SK-N-SH treated with all-trans-retinoic acid at 6 μM for 48 hours (cell line): ENCODE data around the gene SMG5.

ENCODE experiments used
- ATAC-seq: fragments of 200-7000 bp; cut with Tn5 transposase; 3 replicates; pipeline ENCODE4 v1.9.1; 2020; ENCODE audit warnings: mild to moderate bottlenecking, moderate library complexity
- ARNTL ChIP-seq: fragments of 450-650 bp; formaldehyde crosslinking; IDR thresholded peaks from 2 replicates; pipeline ENCODE4 v1.5.0; 2020; ENCODE audit warnings: low read depth, mild to moderate bottlenecking, moderate library complexity, borderline replicate concordance
- CREB5 ChIP-seq: fragments of 250-450 bp; sonication (Bioruptor Pico); IDR thresholded peaks from 2 replicates; pipeline ENCODE4 v1.5.1; 2020; ENCODE audit warnings: low read depth, mild to moderate bottlenecking, moderate library complexity
- CSDC2 ChIP-seq: fragments of 250-450 bp; sonication (Bioruptor Pico); IDR thresholded peaks from 2 replicates; pipeline ENCODE4 v1.5.0; 2020; ENCODE audit warnings: mild to moderate bottlenecking, moderate library complexity
- CSRNP3 ChIP-seq: fragments of 250-450 bp; sonication (Bioruptor Pico); IDR thresholded peaks from 2 replicates; pipeline ENCODE4 v1.5.1; 2021; ENCODE audit warnings: mild to moderate bottlenecking, moderate library complexity
- ESRRG ChIP-seq: fragments of 250-450 bp; sonication (Bioruptor Pico); IDR thresholded peaks from 2 replicates; pipeline ENCODE4 v1.6.1; 2021; ENCODE audit warnings: mild to moderate bottlenecking
- GLIS3 ChIP-seq: fragments of 250-450 bp; sonication (Bioruptor Pico); IDR thresholded peaks from 2 replicates; pipeline ENCODE4 v1.5.0; 2020; ENCODE audit warnings: mild to moderate bottlenecking, moderate library complexity
- ISL1 ChIP-seq: fragments of 250-450 bp; sonication (Bioruptor Pico); IDR thresholded peaks from 2 replicates; pipeline ENCODE4 v2.1.2; 2022; ENCODE audit warnings: mild to moderate bottlenecking, moderate library complexity
- PATZ1 ChIP-seq: fragments of 250-450 bp; sonication (Bioruptor Pico); IDR thresholded peaks from 2 replicates; pipeline ENCODE4 v1.8.0; 2020; ENCODE audit warnings: mild to moderate bottlenecking, moderate library complexity, borderline replicate concordance
- POU6F1 ChIP-seq: fragments of 250-450 bp; sonication (Bioruptor Pico); IDR thresholded peaks from 2 replicates; pipeline ENCODE4 v1.8.0; 2021; ENCODE audit warnings: low read depth, mild to moderate bottlenecking, moderate library complexity, borderline replicate concordance
- PPARA ChIP-seq: fragments of 250-450 bp; sonication (Bioruptor Pico); IDR thresholded peaks from 2 replicates; pipeline ENCODE4 v1.5.0; 2020; ENCODE audit warnings: mild to moderate bottlenecking, borderline replicate concordance
- SNAI2 ChIP-seq: fragments of 250-450 bp; sonication (Bioruptor Pico); IDR thresholded peaks from 2 replicates; pipeline ENCODE4 v1.5.0; 2020; ENCODE audit warnings: mild to moderate bottlenecking, moderate library complexity
- TCF4 ChIP-seq: fragments of 250-450 bp; sonication (Bioruptor Pico); IDR thresholded peaks from 2 replicates; pipeline ENCODE4 v1.8.0; 2021; ENCODE audit warnings: mild to moderate bottlenecking, moderate library complexity, borderline replicate concordance
- TOX ChIP-seq: fragments of 250-450 bp; sonication (Bioruptor Pico); IDR thresholded peaks from 2 replicates; pipeline ENCODE4 v1.8.0; 2021; ENCODE audit warnings: mild to moderate bottlenecking, moderate library complexity, borderline replicate concordance
- TSHZ2 ChIP-seq: fragments of 250-450 bp; sonication (Bioruptor Pico); IDR thresholded peaks from 2 replicates; pipeline ENCODE4 v1.5.0; 2020; ENCODE audit warnings: mild to moderate bottlenecking, moderate library complexity
- ZC3H10 ChIP-seq: fragments of 250-450 bp; sonication (Bioruptor Pico); IDR thresholded peaks from 2 replicates; pipeline ENCODE4 v1.5.1; 2021; ENCODE audit warnings: mild to moderate bottlenecking, moderate library complexity
- ZFP3 ChIP-seq: fragments of 250-450 bp; sonication (Bioruptor Pico); IDR thresholded peaks from 2 replicates; pipeline ENCODE4 v1.5.0; 2020; ENCODE audit warnings: mild to moderate bottlenecking, moderate library complexity
- ZFP30 ChIP-seq: fragments of 450-650 bp; formaldehyde crosslinking; IDR thresholded peaks from 2 replicates; pipeline ENCODE4 v1.5.0; 2022; ENCODE audit warnings: mild to moderate bottlenecking, moderate library complexity
- ZNF565 ChIP-seq: fragments of 450-650 bp; formaldehyde crosslinking; conservative IDR thresholded peaks from 2 replicates; pipeline ENCODE4 v1.5.0; 2020; ENCODE audit warnings: low read depth, mild to moderate bottlenecking, moderate library complexity
- ZNF70 ChIP-seq: fragments of 450-650 bp; formaldehyde crosslinking; IDR thresholded peaks from 2 replicates; pipeline ENCODE4 v1.5.0; 2020; ENCODE audit warnings: mild to moderate bottlenecking, moderate library complexity

SMG5 gene

GRCh38 chr1:156229809-156230472 is 52.7 kb downstream of the SMG5 start:
- no peak for ATAC-seq
- TF ChIP-seq PATZ1 (CRISPR knock-in tag) (no peak), ZFP3 (no peak), TSHZ2 (no peak), POU6F1 (CRISPR knock-in tag) (no peak), ARNTL (CRISPR knock-in tag) (no peak), CREB5 (CRISPR knock-in tag) (no peak), ZNF565 (CRISPR knock-in tag) (no peak), ZC3H10 (no peak), PPARA (no peak)

GRCh38 chr1:156228501-156228900 is 54.1 kb downstream of the SMG5 start:
- ATAC-seq = no peak
- TF ChIP-seq PPARA (no peak), ZFP30 (CRISPR knock-in tag) (no peak), CSDC2 (CRISPR knock-in tag) (no peak), TOX (CRISPR knock-in tag) (no peak), ISL1 (CRISPR knock-in tag) (no peak), ZNF565 (CRISPR knock-in tag) (no peak), TSHZ2 (no peak), ZFP3 (no peak), PATZ1 (CRISPR knock-in tag) (no peak), ARNTL (CRISPR knock-in tag) (no peak), CSRNP3 (CRISPR knock-in tag) (no peak), GLIS3 (CRISPR knock-in tag) (no peak), ZNF70 (CRISPR knock-in tag) (no peak), ZC3H10 (no peak), ESRRG (no peak), SNAI2 (CRISPR knock-in tag) (no peak), TCF4 (no peak)
